Cerebellar cortex (tissue), 1 donor: ENCODE results near the gene NR1H3.

ENCODE experiments used
- DNase-seq: peaks from one replicate; pipeline ENCODE4 v3.0.0-alpha.2; 2015; ENCODE audit warnings: low spot score

NR1H3 gene

DNA sequence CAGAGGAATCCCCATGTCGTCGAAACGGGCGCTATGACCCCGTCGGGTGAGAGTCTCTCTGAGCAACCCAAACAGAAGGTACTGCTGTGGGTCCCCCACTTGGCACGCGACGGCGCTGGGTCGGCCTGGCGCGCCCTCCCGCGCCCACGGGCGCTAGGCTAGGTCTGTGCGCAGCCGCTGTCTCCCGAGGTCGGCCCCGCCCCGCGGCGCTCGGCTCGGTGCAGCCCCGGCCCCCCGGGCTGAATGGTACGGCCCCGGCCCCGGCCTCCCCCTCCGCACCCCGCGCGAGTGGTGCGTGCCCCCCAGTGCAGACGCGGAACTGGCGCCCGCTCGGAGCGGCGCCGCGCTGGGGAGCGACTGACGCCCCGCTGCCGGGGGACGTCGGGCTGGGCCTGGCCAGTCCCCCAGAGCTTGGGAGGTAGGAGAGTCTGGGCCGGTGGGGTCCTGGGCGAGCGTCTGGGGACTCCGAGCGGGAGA is 12.1 kb downstream of the NR1H3 start, which contains the start of gene MADD:
Gene MADD, plus strand, starts transcription at position 305 of the 477 bp plus-strand sequence.
- peak; percentile 80 for DNase-seq

DNA sequence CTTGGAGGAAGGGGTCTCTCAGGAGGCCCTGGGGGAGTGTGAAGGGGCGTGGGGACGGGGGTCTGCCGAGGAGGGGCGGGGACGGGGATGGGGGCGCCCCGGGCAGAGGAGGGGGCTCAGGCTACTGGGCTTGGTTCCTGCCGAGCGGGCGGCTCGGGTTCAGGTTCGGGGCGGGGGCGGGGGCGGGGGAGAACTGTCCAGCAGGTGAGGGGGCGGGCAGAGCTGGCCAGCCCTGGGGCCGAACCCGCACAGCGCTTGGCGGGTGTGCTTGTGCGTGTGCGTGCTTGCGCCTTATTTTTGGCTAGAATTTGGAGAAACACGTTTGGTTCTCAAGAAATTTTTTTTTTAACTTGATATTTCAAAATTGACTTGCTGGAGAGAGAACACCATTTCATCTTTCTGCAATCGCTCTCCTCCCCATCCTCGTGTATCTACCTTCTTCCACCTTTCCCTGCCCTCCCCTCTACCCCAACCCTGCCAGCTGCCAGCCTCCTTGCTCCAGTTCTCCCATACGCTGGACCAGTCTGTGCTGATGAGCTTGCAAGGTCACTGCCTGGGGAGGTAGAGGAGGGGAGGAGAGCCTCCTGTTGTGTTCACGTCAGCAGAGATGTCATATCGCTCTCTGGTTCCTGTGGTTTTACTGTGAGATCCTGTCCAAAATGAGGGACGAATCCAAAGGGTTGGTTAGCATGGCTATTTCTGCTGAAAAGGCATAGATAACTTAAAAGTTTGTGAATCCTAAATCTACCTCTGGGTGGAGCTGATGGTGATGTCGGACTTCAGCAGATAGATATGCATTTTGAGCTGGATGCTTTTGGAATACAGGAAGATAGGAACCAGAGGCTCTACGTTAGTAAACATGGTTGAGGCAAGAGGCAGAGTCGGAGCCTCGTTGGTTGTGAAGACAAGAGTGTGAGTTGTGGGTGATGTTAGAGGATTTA is 12.8 kb downstream of the NR1H3 start:
- peak; percentile 81 for DNase-seq

DNA sequence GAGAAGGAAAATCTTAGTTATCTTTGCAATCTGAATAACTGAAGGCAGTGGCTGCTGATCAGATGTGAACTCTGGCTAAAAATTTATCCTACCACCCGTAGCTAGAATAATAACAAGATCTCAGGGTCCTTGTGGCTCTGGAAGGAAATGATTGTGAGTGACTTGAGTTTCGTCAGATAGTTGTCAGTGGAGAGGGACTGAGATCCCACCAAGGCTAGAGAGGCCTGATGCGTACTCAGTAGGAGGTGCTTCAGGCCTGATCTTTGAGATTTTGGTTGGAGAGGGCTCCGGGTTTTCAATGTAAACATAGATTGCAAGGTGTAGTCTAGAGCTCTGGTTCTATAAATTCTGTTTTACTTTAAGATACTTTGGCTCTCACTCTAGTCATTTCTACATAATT is 13.5 kb downstream of the NR1H3 start:
- no peak for DNase-seq

DNA sequence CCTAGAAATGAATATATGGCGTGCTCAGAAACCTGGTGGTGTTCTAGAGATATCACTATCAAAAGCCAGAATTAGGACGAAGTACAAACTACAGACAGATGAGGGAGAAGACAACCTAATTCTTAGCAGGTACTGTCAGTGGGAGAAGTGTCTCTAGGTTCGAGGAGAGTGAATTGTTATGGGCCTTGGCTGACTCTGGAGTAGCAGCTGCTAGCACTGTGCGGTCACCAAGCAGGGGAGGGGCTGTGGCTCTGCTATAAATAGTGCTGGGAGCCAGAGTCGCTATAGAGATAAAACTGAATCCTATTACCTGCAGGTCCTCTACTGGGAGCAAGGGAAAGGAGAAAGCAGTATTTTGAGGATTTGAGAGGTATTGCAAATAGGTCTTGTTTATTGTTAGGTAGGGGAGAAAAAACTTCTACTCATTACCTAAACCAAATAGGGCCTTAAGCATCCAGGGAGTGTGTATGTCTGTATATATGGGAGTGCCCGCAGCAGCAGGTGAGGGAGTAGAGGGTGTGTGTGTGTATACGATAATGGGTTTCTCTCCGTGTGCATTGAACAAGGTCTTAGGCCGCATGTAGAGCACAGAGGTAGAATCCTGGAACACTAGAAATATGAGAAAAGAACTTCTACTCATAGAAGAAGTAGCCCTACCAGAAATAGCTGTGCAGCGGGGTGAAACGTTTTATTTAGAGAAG is 14.3 kb downstream of the NR1H3 start:
- peak; percentile 90 for DNase-seq

DNA sequence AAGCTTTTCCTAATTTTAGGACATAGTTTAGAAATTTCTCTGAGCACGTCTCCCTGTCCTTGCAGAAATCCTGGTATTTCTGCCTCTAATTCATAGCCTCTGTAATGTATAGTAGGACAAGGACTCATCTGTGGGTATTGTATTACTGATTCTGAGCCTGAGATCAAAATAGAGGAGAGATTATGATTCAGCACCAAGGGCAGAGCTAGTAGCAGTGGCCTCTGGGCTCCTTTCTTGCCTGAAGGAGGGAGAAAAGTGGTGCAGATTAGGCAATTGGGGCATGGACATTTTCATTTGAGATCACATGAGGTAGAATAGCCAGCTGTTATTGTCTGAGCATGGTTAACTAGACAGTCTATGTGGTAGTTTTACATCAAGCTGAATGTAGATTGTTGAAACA is 14.9 kb downstream of the NR1H3 start:
- DNase-seq = no peak

GRCh38 chr11:47274495-47275235 is 16.9 kb downstream of the NR1H3 start:
- no peak for DNase-seq

GRCh38 chr11:47276923-47277322 is 19.1 kb downstream of the NR1H3 start:
- DNase-seq = no peak

- DNase-seq = no peak
These were observed 20.3 kb downstream of the NR1H3 start for GRCh38 chr11:47278058-47278457.

DNA sequence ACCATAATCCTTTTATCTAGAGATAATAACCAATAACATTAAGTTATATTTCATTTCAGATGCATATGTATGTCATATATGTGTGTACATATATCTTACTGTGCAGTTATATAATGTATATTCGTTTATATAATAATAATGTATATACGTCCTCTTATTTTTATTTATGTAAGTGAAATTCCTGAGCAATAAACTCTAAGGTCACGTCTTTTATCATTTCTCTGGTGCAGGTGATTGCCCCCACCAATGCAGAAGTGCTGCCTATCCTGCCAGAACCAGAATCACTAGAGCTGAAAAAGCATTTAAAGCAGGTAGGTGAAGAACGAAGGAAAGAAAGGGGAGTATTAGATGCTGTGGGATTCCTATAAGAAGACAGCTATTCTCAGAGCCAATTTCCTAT is 21.0 kb downstream of the NR1H3 start:
- DNase-seq = no peak

GRCh38 chr11:47280099-47280498 is 22.3 kb downstream of the NR1H3 start:
- DNase-seq = no peak

GRCh38 chr11:47280860-47281259 is 23.1 kb downstream of the NR1H3 start:
- no peak for DNase-seq

DNA sequence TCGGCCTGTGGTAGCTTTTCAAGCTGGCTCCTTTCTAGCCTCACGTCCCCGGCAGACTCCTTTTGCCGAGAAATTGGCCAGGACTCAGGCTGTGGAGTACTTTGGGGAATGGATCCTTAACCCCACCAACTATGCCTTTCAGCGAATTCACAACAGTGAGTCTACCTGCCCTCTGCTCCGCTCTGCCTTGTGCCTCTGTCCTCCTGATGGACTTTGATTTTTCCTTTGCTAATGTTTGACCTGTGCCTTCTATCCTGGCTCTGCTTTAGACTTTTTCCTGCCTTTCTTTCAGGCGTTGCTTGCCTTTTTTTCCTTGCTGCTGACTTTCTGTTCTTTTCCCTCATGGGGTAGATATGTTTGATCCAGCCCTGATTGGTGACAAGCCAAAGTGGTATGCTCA is 24.7 kb downstream of the NR1H3 start:
- DNase-seq = no peak

DNA sequence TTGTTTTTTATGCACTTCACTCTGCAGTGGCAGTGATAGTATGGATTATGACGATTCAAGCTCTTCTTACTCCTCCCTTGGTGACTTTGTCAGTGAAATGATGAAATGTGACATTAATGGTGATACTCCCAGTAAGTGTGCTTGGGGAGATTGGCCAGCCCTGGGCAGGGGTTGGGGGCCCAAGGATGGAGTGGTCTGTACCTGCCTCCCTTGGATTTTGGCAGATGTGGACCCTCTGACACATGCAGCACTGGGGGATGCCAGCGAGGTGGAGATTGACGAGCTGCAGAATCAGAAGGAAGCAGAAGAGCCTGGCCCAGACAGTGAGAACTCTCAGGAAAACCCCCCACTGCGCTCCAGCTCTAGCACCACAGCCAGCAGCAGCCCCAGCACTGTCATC is 26.4 kb downstream of the NR1H3 start:
- no peak for DNase-seq

DNA sequence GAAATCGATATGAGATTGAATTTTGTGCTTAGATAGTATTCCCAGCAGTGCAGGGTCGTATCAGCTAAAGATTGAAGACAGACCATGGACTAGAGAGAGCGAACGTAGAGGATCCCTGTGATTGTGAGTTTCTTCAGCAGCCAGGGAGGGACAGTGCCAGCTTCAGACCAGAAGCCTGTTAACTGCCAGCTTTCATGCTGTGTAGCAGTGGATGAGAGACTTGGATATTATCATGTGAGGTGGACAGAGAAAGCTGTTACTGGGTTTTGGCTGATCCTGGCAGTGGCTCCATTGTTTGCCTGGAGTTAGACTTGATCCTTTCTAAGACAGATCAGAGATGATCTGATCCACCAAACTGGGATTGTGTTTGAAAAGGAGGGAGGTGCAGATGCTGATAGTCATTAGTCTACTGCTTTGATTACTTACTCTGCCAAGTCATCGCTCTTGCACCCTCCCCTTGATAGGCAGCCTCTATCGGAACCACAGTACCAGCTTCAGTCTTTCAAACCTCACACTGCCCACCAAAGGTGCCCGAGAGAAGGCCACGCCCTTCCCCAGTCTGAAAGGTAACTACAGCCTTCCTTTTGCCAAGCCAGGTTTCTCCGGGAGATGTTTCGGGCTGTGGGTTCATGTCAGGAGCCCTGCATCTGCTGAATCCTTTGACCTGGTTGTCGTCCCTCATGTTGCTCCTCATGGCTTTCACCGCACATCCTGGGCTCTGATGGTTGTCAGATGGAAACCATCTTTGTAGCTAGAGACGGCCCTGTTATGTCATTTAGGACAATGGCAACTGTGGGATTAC is 28.4 kb downstream of the NR1H3 start:
- DNase-seq = peak; percentile 74

DNA sequence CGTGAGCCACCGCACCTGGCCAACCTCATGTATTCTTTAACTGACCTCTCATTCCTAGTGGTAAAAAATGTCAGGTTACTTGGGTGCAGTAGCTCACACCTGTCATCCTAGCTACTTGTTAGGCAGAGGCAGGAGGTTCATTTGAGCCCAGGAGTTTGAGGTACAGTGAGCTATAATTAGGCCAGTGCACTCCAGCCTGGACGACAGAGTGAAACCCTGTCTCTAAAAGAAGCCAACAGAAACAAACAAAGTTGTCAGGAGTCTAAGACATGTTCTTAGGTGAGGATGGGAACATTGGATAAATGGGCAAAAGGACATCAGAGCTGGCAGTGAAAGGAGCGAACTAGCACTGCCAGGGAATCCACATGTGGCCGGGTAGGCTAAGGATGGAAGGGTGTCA is 30.3 kb downstream of the NR1H3 start:
- no peak for DNase-seq

GRCh38 chr11:47289856-47290255 is 32.1 kb downstream of the NR1H3 start:
- no peak for DNase-seq

DNA sequence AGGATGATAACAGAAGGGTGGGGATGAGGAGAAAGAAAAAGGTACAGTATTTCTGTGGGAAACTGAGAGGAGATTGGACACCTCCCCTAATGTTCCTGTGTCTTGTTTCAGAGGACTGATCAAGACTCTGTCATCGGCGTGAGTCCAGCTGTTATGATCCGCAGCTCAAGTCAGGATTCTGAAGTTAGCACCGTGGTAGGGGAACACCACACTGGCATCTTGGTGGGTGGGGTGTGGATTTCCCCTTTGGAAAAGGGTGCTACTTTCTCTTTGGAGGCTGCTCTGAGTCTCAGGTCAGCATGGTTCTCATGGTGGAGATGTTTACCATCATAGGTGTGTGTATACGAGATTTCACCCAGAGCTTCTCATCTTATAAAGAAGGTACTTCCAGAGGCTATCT is 37.6 kb downstream of the NR1H3 start:
- DNase-seq = no peak

GRCh38 chr11:47296045-47296444 is 38.2 kb downstream of the NR1H3 start:
- no peak for DNase-seq

DNA sequence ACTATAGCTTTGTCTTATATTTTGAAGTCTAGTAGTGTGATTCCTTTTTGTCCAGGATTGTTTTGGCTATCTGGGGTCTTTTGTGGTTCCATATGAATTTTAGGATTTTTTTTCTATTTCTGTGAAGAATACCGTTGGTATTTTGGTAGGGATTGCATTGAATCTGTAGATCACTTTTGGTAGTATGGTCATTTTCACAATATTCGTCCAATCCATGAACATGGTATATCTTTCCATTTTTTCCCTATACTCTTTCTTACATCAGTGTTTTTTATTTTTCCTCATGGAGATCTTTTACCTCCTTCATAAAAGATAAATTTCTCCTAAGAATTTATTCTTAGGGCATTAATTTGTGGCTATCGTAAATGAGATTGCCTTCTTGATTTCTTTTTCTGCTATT is 41.3 kb downstream of the NR1H3 start:
- no peak for DNase-seq

- DNase-seq = no peak
These were observed 45.1 kb downstream of the NR1H3 start for GRCh38 chr11:47302853-47303252.

GRCh38 chr11:47305734-47306483 is 48.1 kb downstream of the NR1H3 start:
- no peak for DNase-seq
